H9 (cell line): ENCODE data around the gene FOXO1. TPM values are rescaled to one million over a fixed set of nuclear protein-coding genes. Genes with fewer than 3 reads are reported as not detected.
A peak's percentile ranks its signal among the peaks of the same experiment; 100 is the strongest.

Experiments used
- DNase-seq: peaks from one replicate; pipeline ENCODE4 v3.0.0-alpha.2; 2017
- H2AFZ ChIP-seq: one replicate; pipeline ENCODE4 v1.6.1; 2013; ENCODE audit warnings: mild to moderate bottlenecking, low read length, control low read depth, moderate library complexity
- H2AK5ac ChIP-seq: 2 replicates; pipeline ENCODE4 v1.6.1; 2013; ENCODE audit warnings: low read length, control low read depth, mixed read lengths; ENCODE audit not compliant: insufficient read length
- H2BK120ac ChIP-seq: one replicate; pipeline ENCODE4 v1.6.1; 2013; ENCODE audit warnings: low read depth, mild to moderate bottlenecking, low read length, control low read depth, inconsistent platforms; ENCODE audit not compliant: poor library complexity, severe bottlenecking
- H2BK12ac ChIP-seq: 2 replicates; pipeline ENCODE4 v1.6.1; 2013; ENCODE audit warnings: low read length, control low read depth, mixed read lengths, low read depth; ENCODE audit not compliant: insufficient read length
- H2BK15ac ChIP-seq: 2 replicates; pipeline ENCODE4 v1.6.1; 2013; ENCODE audit warnings: low read depth, low read length, control low read depth
- H2BK20ac ChIP-seq: one replicate; pipeline ENCODE4 v1.6.1; 2013; ENCODE audit warnings: low read depth, mild to moderate bottlenecking, low read length, control low read depth, inconsistent platforms; ENCODE audit not compliant: poor library complexity, severe bottlenecking
- H2BK5ac ChIP-seq: 2 replicates; pipeline ENCODE4 v1.6.1; 2013; ENCODE audit warnings: low read length, control low read depth, mixed read lengths; ENCODE audit not compliant: insufficient read length
- H3K14ac ChIP-seq: 2 replicates; pipeline ENCODE4 v1.6.1; 2013; ENCODE audit warnings: low read length, control low read depth; ENCODE audit not compliant: insufficient read depth
- H3K18ac ChIP-seq: 2 replicates; pipeline ENCODE4 v1.6.1; 2013; ENCODE audit warnings: low read depth, mild to moderate bottlenecking, mixed read lengths, low read length, control low read depth; ENCODE audit not compliant: insufficient read length
- H3K23ac ChIP-seq: 2 replicates; pipeline ENCODE4 v1.6.1; 2013; ENCODE audit warnings: low read length, control low read depth, mixed read lengths, low read depth; ENCODE audit not compliant: insufficient read length
- H3K23me2 ChIP-seq: 2 replicates; pipeline ENCODE4 v1.6.1; 2013; ENCODE audit warnings: low read depth, mild to moderate bottlenecking, mixed read lengths, low read length, control low read depth; ENCODE audit not compliant: insufficient read length, poor library complexity, severe bottlenecking
- H3K27ac ChIP-seq: 2 replicates; pipeline ENCODE4 v1.5.1; 2013; ENCODE audit warnings: low read length, control low read depth, mixed read lengths, low read depth; ENCODE audit not compliant: insufficient read length
- H3K27me3 ChIP-seq: 2 replicates; pipeline ENCODE4 v1.6.1; 2013; ENCODE audit warnings: low read length, control low read depth, inconsistent platforms; ENCODE audit not compliant: insufficient read depth
- H3K4ac ChIP-seq: 2 replicates; pipeline ENCODE4 v1.6.1; 2013; ENCODE audit warnings: low read depth, mild to moderate bottlenecking, control low read depth, inconsistent platforms, low read length, moderate library complexity
- H3K4me1 ChIP-seq: 2 replicates; pipeline ENCODE4 v1.6.1; 2013; ENCODE audit warnings: low read length, control low read depth, inconsistent platforms; ENCODE audit not compliant: insufficient read depth
- H3K4me2 ChIP-seq: 2 replicates; pipeline ENCODE4 v1.6.1; 2013; ENCODE audit warnings: low read length, control low read depth, mixed read lengths; ENCODE audit not compliant: insufficient read length, insufficient read depth
- H3K56ac ChIP-seq: 2 replicates; pipeline ENCODE4 v1.6.1; 2013; ENCODE audit warnings: low read depth, mild to moderate bottlenecking, mixed read lengths, low read length, control low read depth; ENCODE audit not compliant: insufficient read length
- H3K79me1 ChIP-seq: 2 replicates; pipeline ENCODE4 v1.6.1; 2013; ENCODE audit warnings: low read depth, mild to moderate bottlenecking, moderate library complexity, low read length, control low read depth, inconsistent platforms; ENCODE audit not compliant: insufficient read depth, poor library complexity, severe bottlenecking
- H3K79me2 ChIP-seq: 2 replicates; pipeline ENCODE4 v1.6.1; 2013; ENCODE audit warnings: low read length, control low read depth, inconsistent platforms; ENCODE audit not compliant: insufficient read depth
- H3K9ac ChIP-seq: 2 replicates; pipeline ENCODE4 v1.6.1; 2013; ENCODE audit warnings: low read length, control low read depth, mixed read lengths; ENCODE audit not compliant: insufficient read length; ENCODE audit errors: extremely low read depth
- H3K9me3 ChIP-seq: one replicate; pipeline ENCODE4 v1.6.1; 2013; ENCODE audit warnings: low read depth, low read length, inconsistent platforms; ENCODE audit not compliant: control insufficient read depth
- H3T11ph ChIP-seq: one replicate; pipeline ENCODE4 v1.6.1; 2013; ENCODE audit warnings: mild to moderate bottlenecking, low read length, control low read depth, inconsistent platforms
- H4K20me1 ChIP-seq: one replicate; pipeline ENCODE4 v1.6.1; 2013; ENCODE audit not compliant: control insufficient read depth, insufficient read length, insufficient read depth
- H4K5ac ChIP-seq: 2 replicates; pipeline ENCODE4 v1.6.1; 2013; ENCODE audit warnings: low read depth, mild to moderate bottlenecking, mixed read lengths, low read length, control low read depth; ENCODE audit not compliant: insufficient read length
- H4K8ac ChIP-seq: replicated peaks from 2 replicates; pipeline ENCODE4 v1.6.1; 2013; ENCODE audit warnings: low read length, control low read depth, mixed read lengths, low read depth; ENCODE audit not compliant: insufficient read length
- H4K91ac ChIP-seq: 2 replicates; pipeline ENCODE4 v1.6.1; 2013; ENCODE audit warnings: low read depth, mild to moderate bottlenecking, moderate library complexity, mixed read lengths, low read length, control low read depth; ENCODE audit not compliant: insufficient read length
- H3K27ac Mint-ChIP-seq, 3 experiments: 2 replicates in 2 of 3; 3 replicates in 1 of 3; pipeline ENCODE4 v1.8.0; 2020 to 2021; ENCODE audit warnings: mixed read lengths in 3 of 3, mild to moderate bottlenecking in 1 of 3, moderate library complexity in 1 of 3
- H3K27me3 Mint-ChIP-seq: 2 replicates; pipeline ENCODE4 v1.8.0; 2021; ENCODE audit warnings: low read depth, mild to moderate bottlenecking, moderate library complexity, mixed read lengths
- H3K36me3 Mint-ChIP-seq, 3 experiments: 2 replicates in 2 of 3; 3 replicates in 1 of 3; pipeline ENCODE4 v1.8.0; 2020 to 2021; ENCODE audit warnings: low read depth in 3 of 3, mixed read lengths in 3 of 3; ENCODE audit not compliant: insufficient read depth in 1 of 3
- H3K4me1 Mint-ChIP-seq, 2 experiments: 2 replicates each; pipeline ENCODE4 v1.8.0; 2020; ENCODE audit warnings: mixed read lengths in 2 of 2
- H3K4me3 Mint-ChIP-seq, 2 experiments: 2 replicates in 1 of 2; 3 replicates in 1 of 2; pipeline ENCODE4 v1.8.0; 2020 to 2021; ENCODE audit warnings: mild to moderate bottlenecking in 2 of 2, mixed read lengths in 2 of 2, moderate library complexity in 1 of 2
- H3K9me3 Mint-ChIP-seq, 2 experiments: 2 replicates in 1 of 2; 3 replicates in 1 of 2; pipeline ENCODE4 v1.8.0; 2020; ENCODE audit warnings: mild to moderate bottlenecking in 2 of 2, mixed read lengths in 2 of 2, moderate library complexity in 1 of 2
- CTCF ChIP-seq: fragments of 200-600 bp; sonication (generic); conservative IDR thresholded peaks from 3 replicates; pipeline ENCODE4 v1.8.0; 2021; ENCODE audit warnings: antibody characterized with exemption, mild to moderate bottlenecking
- WGBS: extraction: QIAGEN DNeasy Blood & Tissue Kit; methylation state at CpG from one replicate; pipeline ENCODE4 v1.1.7; 2013; ENCODE audit warnings: missing lambda C conversion rate, low lambda C conversion rate, mixed read lengths; ENCODE audit not compliant: insufficient read length; ENCODE audit errors: extremely low coverage; 5-methylcytosine and 5-hydroxymethylcytosine counted together
- total RNA-seq: library from RNA; stranded (reverse); gene quantifications from 2 replicates; pipeline ENCODE4 v1.2.1, GENCODE V29; 2021

Gene FOXO1
- total RNA-seq, 1 experiment from 2014 or later = 44.6 TPM

- no peak overlapping the region for H2BK12ac ChIP-seq
- no CpG with 5 or more reads among the region's 7 CpGs for WGBS
- no peak overlapping the region for H3K18ac ChIP-seq
- no peak overlapping the region for H2AFZ ChIP-seq
- no peak overlapping the region for H3K4me2 ChIP-seq
- H2BK120ac ChIP-seq = no peak overlapping the region
- DNase-seq = no peak
- no peaks in the 10 kb centered on the region; the same call in 1 of the 2 replicates for H3K4me1 ChIP-seq
- no peak overlapping the region for H2BK15ac ChIP-seq
- no peak overlapping the region for H3K14ac ChIP-seq
- H3K79me2 ChIP-seq = no peaks in the 10 kb centered on the region; the same call in 1 of the 2 replicates
- no peaks in the 10 kb centered on the region for H3K9me3 ChIP-seq
- no peak overlapping the region for H4K5ac ChIP-seq
- Mint-ChIP-seq H3K9me3 (no peaks in the 10 kb centered on the region), H3K4me1 (peaks cover 26 to 34% of the 10 kb centered on the region in 2 experiments), H3K36me3 (no peaks in the 10 kb centered on the region), H3K27me3 (no peaks in the 10 kb centered on the region), H3K27ac (peak overlapping the region in 1 of 3 experiments; percentile 73; a peak in 2 of 7 replicates), H3K4me3 (no peak overlapping the region)
- H4K8ac ChIP-seq = no peak overlapping the region
- no peak overlapping the region for H2AK5ac ChIP-seq
- no peak overlapping the region for H3T11ph ChIP-seq
- TF ChIP-seq CTCF = no peak
- H3K23ac ChIP-seq = no peak overlapping the region
- no peaks in the 10 kb centered on the region for H4K20me1 ChIP-seq
- no peaks in the 10 kb centered on the region for H3K27me3 ChIP-seq
- no peaks in the 10 kb centered on the region for H3K23me2 ChIP-seq
- no peak overlapping the region for H3K56ac ChIP-seq
- no peak overlapping the region for H3K4ac ChIP-seq
- no peaks in the 10 kb centered on the region for H3K79me1 ChIP-seq
- no peak overlapping the region for H2BK20ac ChIP-seq
- no peak overlapping the region for H3K9ac ChIP-seq
- no peak overlapping the region for H3K27ac ChIP-seq
- H4K91ac ChIP-seq = no peak overlapping the region
- H2BK5ac ChIP-seq = no peak overlapping the region
Measured at GRCh38 chr13:40546047-40546446, 120.4 kb downstream of the FOXO1 start.
